NB4 (cell line): ENCODE data around the gene NHS.

Source experiments
- CTCF ChIP-seq: IDR thresholded peaks from one replicate; pipeline ENCODE4 v1.5.1; 2012; ENCODE audit warnings: low read depth, low read length
- MAX ChIP-seq: IDR thresholded peaks from 2 replicates; pipeline ENCODE4 v1.6.1; 2011; ENCODE audit warnings: low read depth, low read length
- MYC ChIP-seq: IDR thresholded peaks from 2 replicates; pipeline ENCODE4 v1.6.1; 2011; ENCODE audit warnings: low read depth, low read length
- POLR2A ChIP-seq: IDR thresholded peaks from 2 replicates; pipeline ENCODE4 v1.6.1; 2011; ENCODE audit warnings: mild to moderate bottlenecking; ENCODE audit not compliant: insufficient read length; ENCODE audit errors: extremely low read depth

- TF ChIP-seq CTCF (no peak), POLR2A (no peak), MAX (no peak), MYC (no peak)
These were observed 322.2 kb downstream of the NHS start for GRCh38 chrX:17697191-17697590.
